Gastrocnemius medialis (tissue), 4 donors: Measurements from ENCODE around the gene PHC1.

Experiments
- CTCF ChIP-seq, 5 experiments: fragments of 450-650 bp in 3 of 5; fragments of 200-600 bp in 2 of 5; sonication (generic) in 2 of 5; IDR thresholded peaks in 4 of 5; conservative IDR thresholded peaks in 1 of 5; 1 replicate in 4 of 5; 2 replicates in 1 of 5; pipeline ENCODE4 v1.5.1; 2016 to 2019; ENCODE audit warnings: antibody characterized with exemption in 5 of 5, mild to moderate bottlenecking in 3 of 5, moderate library complexity in 3 of 5
- POLR2A ChIP-seq, 2 donors: fragments of 450-650 bp; IDR thresholded peaks; one replicate each; pipeline ENCODE4 v1.6.1; 2017; ENCODE audit warnings: antibody characterized with exemption in 2 of 2, mild to moderate bottlenecking in 2 of 2, moderate library complexity in 2 of 2

- TF ChIP-seq CTCF (IDR thresholded peaks at IDR 0.05 in 4 of 5, conservative IDR thresholded peaks at IDR 0.05 in 1 of 5) (no peak), POLR2A (IDR thresholded peaks at IDR 0.05) (no peak)
These were observed 32.4 kb downstream of the PHC1 start for GRCh38 chr12:8946733-8947132.
